RCC 7860 (cell line): ENCODE results near the gene TCF4.

Experiments
- DNase-seq: peaks from one replicate; pipeline ENCODE4 v3.0.0-alpha.2; 2015; ENCODE audit warnings: low spot score
- FAIRE-seq: peaks from 2 replicates; lab custom pipeline; 2012; peaks lifted over from hg19 to GRCh38; lab: Jason Lieb, UNC

Gene TCF4

GRCh38 chr18:55275039-55275901, 312.7 kb downstream of the TCF4 start:
- peak; percentile 90 for FAIRE-seq
- peak; percentile 83 for DNase-seq

- DNase-seq (peak; percentile 77), FAIRE-seq (peak; percentile 93)
These were observed 315.3 kb downstream of the TCF4 start for GRCh38 chr18:55272510-55273243.

GRCh38 chr18:55269622-55270021, 318.4 kb downstream of the TCF4 start:
- no peak for FAIRE-seq
- peak; percentile 37 for DNase-seq

- DNase-seq (no peak), FAIRE-seq (no peak)
These were observed 319.2 kb downstream of the TCF4 start for GRCh38 chr18:55268628-55269275.

- DNase-seq: peak; percentile 44
- FAIRE-seq: peak; percentile 72
These were observed 319.8 kb downstream of the TCF4 start for GRCh38 chr18:55268151-55268601.

- no peak for FAIRE-seq
- DNase-seq: no peak
These were observed 321.0 kb downstream of the TCF4 start for GRCh38 chr18:55266981-55267380.

GRCh38 chr18:55265984-55266383, 322.0 kb downstream of the TCF4 start:
- FAIRE-seq (no peak), DNase-seq (peak; percentile 62)

GRCh38 chr18:55265130-55265675, 322.8 kb downstream of the TCF4 start:
- no peak for DNase-seq
- FAIRE-seq: no peak

- FAIRE-seq: no peak
- DNase-seq: peak; percentile 29
These were observed 323.9 kb downstream of the TCF4 start for GRCh38 chr18:55264108-55264507.

GRCh38 chr18:55262021-55262560, 325.9 kb downstream of the TCF4 start:
- FAIRE-seq (no peak), DNase-seq (no peak)

GRCh38 chr18:55261253-55261652, 326.7 kb downstream of the TCF4 start:
- FAIRE-seq (no peak), DNase-seq (no peak)

- FAIRE-seq (no peak), DNase-seq (no peak)
These were observed 329.9 kb downstream of the TCF4 start for GRCh38 chr18:55258088-55258487.

GRCh38 chr18:55256929-55257289, 331.1 kb downstream of the TCF4 start:
- DNase-seq (no peak), FAIRE-seq (no peak)

GRCh38 chr18:55256226-55256928, 331.6 kb downstream of the TCF4 start:
- peak; percentile 81 for DNase-seq
- peak; percentile 90 for FAIRE-seq

GRCh38 chr18:55253814-55254213, 334.2 kb downstream of the TCF4 start:
- FAIRE-seq: no peak
- DNase-seq: no peak

GRCh38 chr18:55252901-55253300, 335.1 kb downstream of the TCF4 start:
- FAIRE-seq (no peak), DNase-seq (no peak)

GRCh38 chr18:55252053-55252675, 335.8 kb downstream of the TCF4 start:
- FAIRE-seq: no peak
- no peak for DNase-seq

- DNase-seq (no peak), FAIRE-seq (no peak)
These were observed 336.6 kb downstream of the TCF4 start for GRCh38 chr18:55251254-55251971.

GRCh38 chr18:55250768-55251173, 337.2 kb downstream of the TCF4 start:
- peak; percentile 47 for DNase-seq
- no peak for FAIRE-seq
